Esophagus muscularis mucosa (tissue), 4 donors: Measurements from ENCODE around the gene DAAM1. TPM values are rescaled to one million over a fixed set of nuclear protein-coding genes. Genes with fewer than 3 reads are reported as not detected.

Source experiments
- DNase-seq: peaks from one replicate; pipeline ENCODE4 v3.0.0-alpha.2; 2017; ENCODE audit errors: extremely low spot score
- H3K27ac ChIP-seq, 4 donors: fragments of 200-600 bp; sonication (generic); replicated peaks in 1 of 4; 1 replicate in 3 of 4; 2 replicates in 1 of 4; pipeline ENCODE4 v1.5.1; 2016 to 2019; ENCODE audit warnings: mild to moderate bottlenecking in 1 of 4
- H3K27me3 ChIP-seq, 4 donors: fragments of 200-600 bp; sonication (generic); one replicate each; pipeline versions ENCODE4 v1.5.1 to v1.6.0; 2016 to 2019
- H3K36me3 ChIP-seq, 4 donors: fragments of 200-600 bp; sonication (generic); one replicate each; pipeline ENCODE4 v1.5.1; 2016 to 2019
- H3K4me1 ChIP-seq, 4 donors: fragments of 200-600 bp; sonication (generic); one replicate each; pipeline ENCODE4 v1.5.1; 2016 to 2019
- H3K4me3 ChIP-seq, 4 donors: fragments of 200-600 bp; sonication (generic); 1 replicate in 2 of 4; 2 replicates in 2 of 4; pipeline ENCODE4 v1.5.1; 2016 to 2019; ENCODE audit warnings: mild to moderate bottlenecking in 4 of 4, moderate library complexity in 1 of 4
- H3K9me3 ChIP-seq, 4 donors: fragments of 200-600 bp; sonication (generic); 1 replicate in 3 of 4; 2 replicates in 1 of 4; pipeline ENCODE4 v1.5.1; 2016 to 2019
- EP300 ChIP-seq: sonication (generic); formaldehyde crosslinking; IDR thresholded peaks from one replicate; pipeline ENCODE4 v1.6.1; 2017; ENCODE audit warnings: antibody characterized with exemption
- POLR2A ChIP-seq: fragments of 450-650 bp; IDR thresholded peaks from one replicate; pipeline ENCODE4 v1.6.1; 2017; ENCODE audit warnings: antibody characterized with exemption, moderate library complexity, mild to moderate bottlenecking, low read depth
- POLR2AphosphoS5 ChIP-seq, 2 donors: sonication (generic); formaldehyde crosslinking; IDR thresholded peaks; one replicate each; pipeline ENCODE4 v1.6.1; 2017; ENCODE audit warnings: antibody characterized with exemption in 2 of 2
- WGBS: methylation state at CpG from one replicate; pipeline ENCODE4 v1.1.5; 2018; 5-methylcytosine and 5-hydroxymethylcytosine counted together
- intact Hi-C: fragments of 100-400 bp; cut with DNase I; formaldehyde crosslinking; loops from one replicate; pipeline ENCODE4 v1.15.1; 2023
- total RNA-seq, 4 donors: library from RNA; depleted of rRNA; stranded (reverse); fragments of >200 nt; gene quantifications; one replicate each; pipeline versions ENCODE4 v1.1.0 to v1.2.1, GENCODE V29; 2016
- TF ChIP-seq, protein P1 (sequence below), 3 experiments: fragments of 200-600 bp in 2 of 3; fragments of 450-650 bp in 1 of 3; sonication (generic) in 2 of 3; IDR thresholded peaks; one replicate each; pipeline ENCODE4 v1.5.1; 2017 to 2019; ENCODE audit warnings: antibody characterized with exemption in 3 of 3, mild to moderate bottlenecking in 2 of 3, moderate library complexity in 1 of 3

The DAAM1 gene
- total RNA-seq, 4 donors from 2014 or later = 64.3 to 110 (median 72.5) TPM

DNA sequence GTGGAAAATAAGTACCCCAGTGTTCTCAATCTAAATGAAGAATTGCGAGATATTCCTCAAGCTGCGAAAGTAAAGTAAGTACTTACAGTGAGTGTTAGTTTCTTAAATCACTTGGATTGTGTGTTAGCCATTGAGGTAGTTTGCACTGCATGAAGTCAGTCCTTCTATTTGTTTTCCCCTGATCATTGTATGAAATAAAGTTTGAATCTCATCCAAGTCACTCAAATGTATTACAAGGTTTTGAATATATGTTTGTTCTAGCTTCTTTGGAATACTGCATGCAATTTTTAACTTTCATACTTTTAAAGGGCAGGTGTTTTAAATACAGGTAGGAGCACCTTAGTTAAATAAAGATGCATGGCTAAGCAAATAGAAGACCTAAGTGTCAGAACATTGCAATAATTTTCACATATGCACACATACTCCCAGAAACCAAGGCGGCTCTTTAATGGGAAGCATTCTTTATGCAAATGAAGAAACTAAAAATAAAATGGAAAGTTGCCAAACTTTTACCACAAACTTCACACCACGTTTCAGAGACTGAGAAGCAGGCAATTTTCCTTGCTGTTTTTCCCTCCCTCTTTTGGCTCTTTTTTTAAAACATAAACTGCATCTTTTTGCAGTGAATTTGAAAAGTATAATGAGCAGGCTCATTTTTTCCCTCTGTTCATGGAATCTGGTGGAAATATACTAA, 171.1 kb downstream of the DAAM1 start:
- no peaks in the 10 kb centered on the region for H3K27me3 ChIP-seq
- no peaks in the 10 kb centered on the region for H3K9me3 ChIP-seq
- H3K36me3 ChIP-seq = peaks cover 14 to 34% (median 24%) of the 10 kb centered on the region in 4 donors
- H3K4me3 ChIP-seq = no peak overlapping the region
- intact Hi-C loops = no loop called here
- peaks cover 55 to 100% (median 99%) of the 10 kb centered on the region in 4 donors for H3K4me1 ChIP-seq
- no peak for DNase-seq
- TF ChIP-seq POLR2A (no peak), EP300 (no peak), POLR2AphosphoS5 (IDR thresholded peaks at IDR 0.05) (no peak)
- TF ChIP-seq, protein P1, sequence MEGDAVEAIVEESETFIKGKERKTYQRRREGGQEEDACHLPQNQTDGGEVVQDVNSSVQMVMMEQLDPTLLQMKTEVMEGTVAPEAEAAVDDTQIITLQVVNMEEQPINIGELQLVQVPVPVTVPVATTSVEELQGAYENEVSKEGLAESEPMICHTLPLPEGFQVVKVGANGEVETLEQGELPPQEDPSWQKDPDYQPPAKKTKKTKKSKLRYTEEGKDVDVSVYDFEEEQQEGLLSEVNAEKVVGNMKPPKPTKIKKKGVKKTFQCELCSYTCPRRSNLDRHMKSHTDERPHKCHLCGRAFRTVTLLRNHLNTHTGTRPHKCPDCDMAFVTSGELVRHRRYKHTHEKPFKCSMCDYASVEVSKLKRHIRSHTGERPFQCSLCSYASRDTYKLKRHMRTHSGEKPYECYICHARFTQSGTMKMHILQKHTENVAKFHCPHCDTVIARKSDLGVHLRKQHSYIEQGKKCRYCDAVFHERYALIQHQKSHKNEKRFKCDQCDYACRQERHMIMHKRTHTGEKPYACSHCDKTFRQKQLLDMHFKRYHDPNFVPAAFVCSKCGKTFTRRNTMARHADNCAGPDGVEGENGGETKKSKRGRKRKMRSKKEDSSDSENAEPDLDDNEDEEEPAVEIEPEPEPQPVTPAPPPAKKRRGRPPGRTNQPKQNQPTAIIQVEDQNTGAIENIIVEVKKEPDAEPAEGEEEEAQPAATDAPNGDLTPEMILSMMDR (IDR thresholded peaks at IDR 0.05) = no peak
- peak overlapping the region; percentile 81 to 92 (median 84) for H3K27ac ChIP-seq
- 53% methylated on average over 4 of the region's 4 CpGs for WGBS

DNA sequence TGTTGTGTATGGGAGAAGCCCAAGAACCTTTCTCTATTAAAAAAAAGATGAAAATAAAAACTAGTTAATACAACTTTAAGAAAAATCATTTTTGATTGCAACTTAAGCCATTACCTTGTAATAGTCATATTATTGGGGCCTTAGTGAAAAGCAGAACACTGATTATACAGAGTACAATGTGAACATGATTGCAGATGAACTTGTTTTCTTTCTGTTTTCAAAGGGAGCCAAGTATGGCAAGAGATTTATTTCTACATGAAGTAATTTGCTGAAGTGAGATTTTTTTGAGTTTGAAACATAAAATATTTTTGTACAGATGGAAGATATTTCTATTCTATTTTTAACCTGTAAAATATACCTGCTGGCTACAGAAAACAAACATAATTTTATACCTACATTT, 171.8 kb downstream of the DAAM1 start:
- intact Hi-C loops = no loop called here
- Histone ChIP-seq H3K9me3 (no peaks in the 10 kb centered on the region), H3K27ac (peak overlapping the region; percentile 81 to 92 (median 84)), H3K27me3 (no peaks in the 10 kb centered on the region), H3K4me3 (no peak overlapping the region), H3K4me1 (peaks cover 50 to 100% (median 98%) of the 10 kb centered on the region in 4 donors), H3K36me3 (peaks cover 18 to 37% (median 28%) of the 10 kb centered on the region in 4 donors)
- DNase-seq = no peak
- no peak for TF ChIP-seq POLR2AphosphoS5 (IDR thresholded peaks at IDR 0.05)
- TF ChIP-seq, protein P1 (IDR thresholded peaks at IDR 0.05) = no peak
- TF ChIP-seq EP300 = no peak
- TF ChIP-seq POLR2A = no peak

DNA sequence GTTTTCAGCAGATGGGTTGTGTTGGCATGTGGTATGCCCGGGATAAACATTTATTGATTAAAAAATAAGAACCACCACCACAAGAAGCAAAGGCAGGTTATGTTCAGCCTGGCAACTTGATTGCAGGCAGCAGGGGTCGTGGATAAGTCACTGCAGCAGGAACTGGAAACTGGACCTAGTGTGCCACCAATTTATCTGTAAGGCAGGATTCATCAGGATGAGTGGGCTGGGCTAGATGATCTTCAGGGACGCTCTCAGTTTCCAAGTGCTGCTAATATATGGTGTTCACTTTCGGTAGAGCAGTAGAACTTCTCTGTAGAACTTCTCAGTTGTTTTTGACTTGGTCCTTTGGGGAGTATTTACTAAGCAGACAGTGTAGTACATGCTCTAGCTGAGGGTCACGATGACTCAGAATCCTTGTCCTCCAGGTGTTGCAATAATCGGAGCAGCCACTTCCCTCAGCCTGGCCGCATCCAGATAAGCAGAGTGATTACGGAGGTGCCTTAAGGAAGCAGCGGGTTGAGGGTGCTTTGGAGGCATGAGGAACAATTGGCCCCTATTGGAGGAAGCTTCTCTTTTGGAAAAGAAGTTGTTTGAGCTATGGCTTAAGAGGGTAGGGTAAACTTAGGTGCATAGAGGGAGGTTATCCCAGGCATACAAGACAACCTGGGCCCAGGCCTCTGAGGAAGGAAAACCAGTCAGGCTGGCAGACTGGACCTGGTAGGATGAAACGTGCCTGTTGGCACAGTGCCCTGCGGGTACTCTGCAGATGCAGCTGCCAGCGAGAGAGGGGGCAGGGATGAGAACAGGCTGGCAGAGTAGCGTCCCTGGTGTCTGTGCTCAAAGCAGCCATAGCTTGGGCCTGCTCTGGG, 172.7 kb downstream of the DAAM1 start:
- Histone ChIP-seq H3K27ac (peak overlapping the region; percentile 73 to 92 (median 84)), H3K9me3 (no peaks in the 10 kb centered on the region), H3K4me1 (peaks cover 50 to 97% (median 92%) of the 10 kb centered on the region in 4 donors), H3K27me3 (no peaks in the 10 kb centered on the region), H3K4me3 (no peak overlapping the region), H3K36me3 (peaks cover 17 to 28% (median 22%) of the 10 kb centered on the region in 4 donors)
- WGBS = 63% methylated on average over 13 of the region's 13 CpGs
- no peak for DNase-seq
- intact Hi-C loops = no loop called here
- TF ChIP-seq POLR2AphosphoS5 (IDR thresholded peaks at IDR 0.05) = peak; percentile 66 to 78
- TF ChIP-seq, protein P1 (IDR thresholded peaks at IDR 0.05) = no peak

DNA sequence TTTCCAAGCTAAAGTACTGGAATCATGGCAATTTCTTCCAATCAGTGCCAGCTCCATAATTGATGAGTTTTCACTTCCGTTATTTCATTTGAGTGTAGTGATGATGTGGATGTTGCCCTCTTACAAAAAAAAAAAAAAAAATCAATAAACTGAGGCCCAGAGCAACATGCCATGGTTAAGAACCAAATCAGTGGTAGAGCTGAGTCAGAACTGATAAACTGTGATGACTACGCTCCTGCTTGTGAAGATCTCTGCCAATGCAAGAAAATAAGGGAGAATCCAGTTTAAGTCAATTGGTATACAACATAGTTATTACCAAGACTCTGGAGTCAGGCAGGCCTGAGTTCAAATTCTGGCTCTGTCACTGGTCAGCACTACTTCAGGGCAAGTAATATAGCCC, 174.0 kb downstream of the DAAM1 start:
- Histone ChIP-seq H3K36me3 (peaks cover 8 to 20% (median 15%) of the 10 kb centered on the region in 4 donors), H3K9me3 (no peaks in the 10 kb centered on the region), H3K27ac (peak overlapping the region; percentile 73 to 92 (median 84)), H3K4me3 (no peak overlapping the region), H3K27me3 (no peaks in the 10 kb centered on the region), H3K4me1 (peaks cover 47 to 90% (median 85%) of the 10 kb centered on the region in 4 donors)
- DNase-seq = no peak
- TF ChIP-seq POLR2A (no peak), EP300 (no peak), POLR2AphosphoS5 (IDR thresholded peaks at IDR 0.05) (no peak)
- TF ChIP-seq, protein P1 (IDR thresholded peaks at IDR 0.05) = no peak
- intact Hi-C loops = no loop called here
- 86% methylated on average over 2 of the region's 2 CpGs for WGBS
